GM13976 (cell line): ENCODE measurements around the gene NAT8L.
A peak's percentile ranks its signal among the peaks of the same experiment; 100 is the strongest.

ENCODE experiments used
- DNase-seq: peaks from one replicate; pipeline ENCODE4 v3.0.0; 2012; ENCODE audit warnings: low spot score
- in situ Hi-C: fragments of 300-500 bp; cut with MboI; formaldehyde crosslinking; loops from one replicate; pipeline ENCODE4 v1.12.0; 2022; ENCODE audit warnings: low sequenced_read_pairs, mixed read lengths, inconsistent platforms; ENCODE audit not compliant: unreplicated experiment
- TF ChIP-seq, protein P1 (sequence below): IDR thresholded peaks from 2 replicates; pipeline ENCODE4 v1.5.1; 2012; ENCODE audit warnings: borderline replicate concordance, mild to moderate bottlenecking; ENCODE audit not compliant: insufficient read depth; ENCODE audit errors: extremely low read depth, missing control alignments, control extremely low read depth

Gene NAT8L

GRCh38 chr4:2042204-2042946 is 16.8 kb upstream of the NAT8L start:
- DNase-seq, result peak; percentile 79

GRCh38 chr4:2042947-2043395 is 16.2 kb upstream of the NAT8L start:
- DNase-seq, result no peak
- in situ Hi-C loops, result no loop called here
- TF ChIP-seq, protein P1, sequence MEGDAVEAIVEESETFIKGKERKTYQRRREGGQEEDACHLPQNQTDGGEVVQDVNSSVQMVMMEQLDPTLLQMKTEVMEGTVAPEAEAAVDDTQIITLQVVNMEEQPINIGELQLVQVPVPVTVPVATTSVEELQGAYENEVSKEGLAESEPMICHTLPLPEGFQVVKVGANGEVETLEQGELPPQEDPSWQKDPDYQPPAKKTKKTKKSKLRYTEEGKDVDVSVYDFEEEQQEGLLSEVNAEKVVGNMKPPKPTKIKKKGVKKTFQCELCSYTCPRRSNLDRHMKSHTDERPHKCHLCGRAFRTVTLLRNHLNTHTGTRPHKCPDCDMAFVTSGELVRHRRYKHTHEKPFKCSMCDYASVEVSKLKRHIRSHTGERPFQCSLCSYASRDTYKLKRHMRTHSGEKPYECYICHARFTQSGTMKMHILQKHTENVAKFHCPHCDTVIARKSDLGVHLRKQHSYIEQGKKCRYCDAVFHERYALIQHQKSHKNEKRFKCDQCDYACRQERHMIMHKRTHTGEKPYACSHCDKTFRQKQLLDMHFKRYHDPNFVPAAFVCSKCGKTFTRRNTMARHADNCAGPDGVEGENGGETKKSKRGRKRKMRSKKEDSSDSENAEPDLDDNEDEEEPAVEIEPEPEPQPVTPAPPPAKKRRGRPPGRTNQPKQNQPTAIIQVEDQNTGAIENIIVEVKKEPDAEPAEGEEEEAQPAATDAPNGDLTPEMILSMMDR, result no peak

More at GRCh38 chr4:2042204-2042946, 16.8 kb upstream of the NAT8L start:
- in situ Hi-C loops, result no loop called here
- TF ChIP-seq, protein P1, result no peak

GRCh38 chr4:2043396-2044118 is 15.6 kb upstream of the NAT8L start:
- peak; percentile 38 for DNase-seq
- TF ChIP-seq, protein P1, result no peak
- in situ Hi-C loops, result no loop called here

- TF ChIP-seq, protein P1, result no peak
- in situ Hi-C loops, result no loop called here
- peak; percentile 22 for DNase-seq
Measured at GRCh38 chr4:2044119-2044485, 15.0 kb upstream of the NAT8L start.

DNA sequence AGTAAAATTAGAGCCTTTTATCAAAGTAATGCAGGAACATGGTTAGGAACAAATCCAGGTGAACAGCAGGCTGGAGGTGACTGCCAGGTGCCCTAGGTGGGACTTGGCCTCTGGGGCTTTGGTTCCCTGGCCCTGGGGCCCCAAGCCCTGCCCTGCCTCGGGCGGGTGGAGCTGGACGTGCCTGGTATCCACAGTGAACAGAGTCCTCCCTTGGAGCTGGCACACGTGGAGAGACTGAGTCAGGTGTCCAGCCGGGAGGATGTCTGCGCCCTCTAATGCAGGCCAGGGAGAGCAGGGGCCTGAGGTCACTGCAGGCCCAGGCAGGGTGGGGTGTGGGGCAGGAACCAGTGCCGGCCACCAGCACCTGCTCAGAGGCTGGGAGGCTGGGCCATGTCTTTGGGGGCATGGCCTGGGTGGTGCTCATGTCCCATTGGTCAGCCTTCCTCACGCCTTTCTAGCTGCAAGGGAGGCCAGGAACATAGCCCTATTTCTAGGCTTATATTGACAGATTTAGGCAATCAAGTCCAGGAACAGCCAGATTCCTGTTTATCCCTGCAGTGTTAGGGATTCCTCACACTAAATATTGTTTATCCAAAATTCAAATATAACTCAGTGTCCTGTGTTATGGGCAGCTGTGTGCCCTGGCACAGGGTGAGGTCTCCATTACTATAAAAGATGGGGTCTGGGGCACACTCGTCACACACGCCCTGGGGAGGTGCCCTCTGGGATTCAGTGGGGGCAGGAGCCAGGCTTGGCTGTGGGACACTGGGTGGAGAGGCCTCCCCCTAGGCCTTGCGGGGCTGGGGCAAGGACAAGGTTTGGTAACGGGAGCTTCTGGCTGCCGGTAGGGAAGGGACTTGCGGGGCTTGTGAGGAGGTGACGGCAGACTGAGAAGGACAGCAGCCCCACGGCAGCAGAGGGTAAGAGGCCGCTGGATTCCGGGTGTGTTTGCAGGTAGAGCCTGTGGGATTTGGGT is 14.3 kb upstream of the NAT8L start:
- TF ChIP-seq, protein P1, result no peak
- in situ Hi-C loops, result no loop called here
- DNase-seq, result peak; percentile 29

DNA sequence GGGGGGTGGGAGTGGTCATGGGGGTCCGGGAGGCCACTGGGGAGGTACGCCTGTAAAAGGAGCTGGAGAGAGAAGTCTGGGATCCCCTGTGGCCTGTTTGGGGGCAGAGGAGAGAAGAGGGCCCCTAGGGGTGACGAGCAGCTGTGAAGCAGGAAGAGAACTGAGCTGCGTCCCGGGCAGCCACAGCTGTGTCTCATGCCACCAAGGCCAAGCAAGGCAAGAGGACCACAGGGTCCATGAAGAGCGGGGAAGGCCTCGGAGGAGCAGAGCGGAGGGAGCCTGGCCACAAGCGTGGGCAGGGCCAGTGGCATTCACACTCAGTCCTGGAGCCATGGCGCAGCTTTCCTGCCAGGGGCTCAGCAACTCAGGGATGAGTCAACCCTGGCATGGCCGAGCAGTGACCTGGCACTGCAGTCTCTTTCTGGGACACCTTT is 13.6 kb upstream of the NAT8L start:
- in situ Hi-C loops, result no loop called here
- no peak for DNase-seq
- TF ChIP-seq, protein P1, result no peak
